ENCODE results near the gene DCST1.

Gene DCST1

DNA sequence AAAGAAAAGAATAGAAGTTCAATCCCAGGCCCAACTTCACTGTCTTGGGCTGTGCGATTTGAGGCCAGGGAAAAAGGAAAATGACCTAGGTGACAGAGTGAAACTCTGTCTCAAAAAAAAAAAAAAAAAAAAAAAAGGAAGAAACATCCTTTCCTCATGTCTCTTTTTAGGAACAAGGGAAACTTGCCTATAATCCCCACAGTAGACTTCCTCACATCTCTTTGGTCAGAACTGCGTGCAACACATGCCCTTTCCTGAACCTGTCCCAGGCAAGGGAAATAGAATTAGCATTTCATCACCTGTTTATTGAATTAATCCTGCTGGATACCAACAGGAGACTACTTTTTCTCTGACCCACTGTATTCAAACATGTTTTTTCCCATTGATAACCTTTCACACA lies 2.3 kb downstream of the DCST1 start:
- Histone ChIP-seq H3K4me3 (ENCODE audit: low read length in 2 of 2) (no peak overlapping the region), H3K9ac (ENCODE audit: low read depth in 1 of 2, low read length in 2 of 2) (no peak overlapping the region), H3K36me3 (ENCODE audit: control insufficient read depth in 2 of 2, insufficient read depth in 2 of 2, low read length in 2 of 2) (no peaks in the 10 kb centered on the region), H3K27me3 (ENCODE audit: control insufficient read depth in 2 of 2, insufficient read depth in 2 of 2, low read length in 2 of 2) (no peaks in the 10 kb centered on the region), H3K27ac (ENCODE audit: low read depth in 2 of 2, low read length in 2 of 2) (no peak overlapping the region), H3K4me1 (ENCODE audit: control insufficient read depth in 2 of 2, insufficient read depth in 2 of 2, low read length in 2 of 2) (peaks cover 18 to 26% of the 10 kb centered on the region in 2 donors), H3K9me3 (ENCODE audit: control insufficient read depth in 2 of 2, low read length in 2 of 2) (no peaks in the 10 kb centered on the region)

DNA sequence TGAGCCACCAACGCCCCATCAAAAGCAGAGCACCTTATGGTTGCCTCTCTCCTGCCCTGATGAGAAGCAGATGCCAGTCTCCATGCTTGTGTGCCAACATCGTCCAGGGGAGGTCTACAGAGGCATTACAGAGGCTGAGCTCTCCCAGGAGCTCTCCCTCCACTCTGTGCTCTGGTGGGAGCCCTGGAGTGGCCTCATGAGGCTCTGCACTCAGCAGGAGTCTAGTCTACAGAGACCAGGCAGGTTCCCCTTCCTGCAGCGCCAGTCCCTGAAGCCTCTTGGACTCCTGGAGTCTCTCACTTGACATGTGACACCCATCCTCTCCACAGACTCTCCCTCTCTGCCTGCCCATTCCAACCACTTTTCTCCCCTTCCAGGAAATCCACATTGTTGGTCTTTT lies 3.4 kb downstream of the DCST1 start:
- H3K9ac ChIP-seq (ENCODE audit: low read depth in 1 of 2, low read length in 2 of 2) = no peak overlapping the region
- no peak overlapping the region for H3K27ac ChIP-seq (ENCODE audit: low read depth in 2 of 2, low read length in 2 of 2)
- H3K36me3 ChIP-seq (ENCODE audit: control insufficient read depth in 2 of 2, insufficient read depth in 2 of 2, low read length in 2 of 2) = no peaks in the 10 kb centered on the region
- H3K4me1 ChIP-seq (ENCODE audit: control insufficient read depth in 2 of 2, insufficient read depth in 2 of 2, low read length in 2 of 2) = peaks cover 18 to 26% of the 10 kb centered on the region in 2 donors
- no peak overlapping the region for H3K4me3 ChIP-seq (ENCODE audit: low read length in 2 of 2)
- H3K27me3 ChIP-seq (ENCODE audit: control insufficient read depth in 2 of 2, insufficient read depth in 2 of 2, low read length in 2 of 2) = no peaks in the 10 kb centered on the region
- H3K9me3 ChIP-seq (ENCODE audit: control insufficient read depth in 2 of 2, low read length in 2 of 2) = no peaks in the 10 kb centered on the region

DNA sequence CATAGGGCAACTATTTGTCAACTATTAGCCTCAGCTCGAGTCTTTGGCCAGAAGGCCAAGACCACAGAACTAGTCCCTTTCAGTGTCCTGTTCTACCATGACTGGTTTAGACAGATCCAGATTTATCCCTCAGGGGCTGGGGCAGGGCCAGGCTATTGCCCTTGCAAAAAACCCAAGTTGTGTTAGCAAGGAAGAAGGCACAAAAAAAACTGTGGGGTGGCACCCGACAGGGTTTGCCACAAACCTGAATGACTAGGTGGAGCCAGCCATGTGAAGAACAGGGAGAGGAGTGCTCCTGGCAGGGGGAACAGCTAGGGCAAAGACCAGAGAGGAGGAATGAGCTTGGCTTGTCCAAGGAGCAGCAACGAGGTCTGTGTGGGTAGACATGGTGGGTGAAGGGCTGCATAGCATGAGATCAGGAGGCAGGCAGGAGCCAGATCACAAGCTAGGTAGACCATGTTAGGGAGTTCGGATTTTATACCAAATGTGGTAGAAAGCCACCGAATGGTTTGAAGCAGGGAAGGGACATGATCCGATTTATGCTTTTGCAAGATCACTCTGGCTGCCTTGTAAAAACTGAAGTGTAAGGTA lies 4.3 kb downstream of the DCST1 start:
- no peaks in the 10 kb centered on the region for H3K36me3 ChIP-seq (ENCODE audit: control insufficient read depth in 2 of 2, insufficient read depth in 2 of 2, low read length in 2 of 2)
- peaks cover 21 to 33% of the 10 kb centered on the region in 2 donors for H3K4me1 ChIP-seq (ENCODE audit: control insufficient read depth in 2 of 2, insufficient read depth in 2 of 2, low read length in 2 of 2)
- peak overlapping the region in 1 of 2 donors; percentile 37 for H3K4me3 ChIP-seq (ENCODE audit: low read length in 2 of 2)
- H3K9me3 ChIP-seq (ENCODE audit: control insufficient read depth in 2 of 2, low read length in 2 of 2) = no peaks in the 10 kb centered on the region
- H3K9ac ChIP-seq (ENCODE audit: low read depth in 1 of 2, low read length in 2 of 2) = peak overlapping the region in 1 of 2 donors; percentile 61
- no peaks in the 10 kb centered on the region for H3K27me3 ChIP-seq (ENCODE audit: control insufficient read depth in 2 of 2, insufficient read depth in 2 of 2, low read length in 2 of 2)
- peak overlapping the region; percentile 85 to 92 for H3K27ac ChIP-seq (ENCODE audit: low read depth in 2 of 2, low read length in 2 of 2)

DNA sequence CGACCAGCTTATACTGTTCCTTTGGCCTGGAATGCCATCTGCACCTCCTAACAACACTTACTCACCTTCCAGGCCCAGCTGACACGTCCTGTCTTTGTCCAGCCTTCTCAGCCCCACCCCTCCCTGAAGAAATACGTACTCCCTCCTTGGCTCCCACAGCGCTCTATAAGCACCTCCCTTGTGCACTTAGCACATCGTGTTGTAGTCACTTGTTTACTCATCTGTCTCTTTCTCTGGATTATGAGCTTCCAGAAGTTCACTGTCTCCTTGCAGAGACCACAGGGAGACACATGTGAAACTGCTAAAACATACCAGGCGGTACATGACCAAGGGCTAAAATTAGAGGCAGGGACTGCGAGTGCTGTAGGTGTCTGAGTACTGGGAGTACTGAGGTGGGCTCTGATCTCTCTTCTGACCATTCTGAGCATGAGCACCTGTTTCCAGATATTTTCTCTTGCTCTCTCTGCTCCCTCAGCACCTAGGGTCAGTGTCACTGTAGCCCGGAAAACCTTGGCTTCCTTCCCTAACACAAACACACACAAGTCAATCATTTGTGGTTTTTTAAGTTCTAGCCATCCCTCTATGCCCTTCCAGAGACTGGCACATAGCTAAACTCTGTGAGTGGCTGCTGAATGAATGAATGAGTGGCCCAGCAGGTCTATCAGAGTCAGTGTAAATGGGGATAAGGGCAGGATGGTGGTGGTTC lies 5.1 kb downstream of the DCST1 start:
- Histone ChIP-seq H3K9ac (ENCODE audit: low read depth in 1 of 2, low read length in 2 of 2) (peak overlapping the region; percentile 64 to 67), H3K4me3 (ENCODE audit: low read length in 2 of 2) (peak overlapping the region in 1 of 2 donors; percentile 26), H3K27ac (ENCODE audit: low read depth in 2 of 2, low read length in 2 of 2) (peak overlapping the region; percentile 85 to 92), H3K36me3 (ENCODE audit: control insufficient read depth in 2 of 2, insufficient read depth in 2 of 2, low read length in 2 of 2) (no peaks in the 10 kb centered on the region), H3K27me3 (ENCODE audit: control insufficient read depth in 2 of 2, insufficient read depth in 2 of 2, low read length in 2 of 2) (no peaks in the 10 kb centered on the region), H3K4me1 (ENCODE audit: control insufficient read depth in 2 of 2, insufficient read depth in 2 of 2, low read length in 2 of 2) (peaks cover 27 to 40% of the 10 kb centered on the region in 2 donors), H3K9me3 (ENCODE audit: control insufficient read depth in 2 of 2, low read length in 2 of 2) (no peaks in the 10 kb centered on the region)

DNA sequence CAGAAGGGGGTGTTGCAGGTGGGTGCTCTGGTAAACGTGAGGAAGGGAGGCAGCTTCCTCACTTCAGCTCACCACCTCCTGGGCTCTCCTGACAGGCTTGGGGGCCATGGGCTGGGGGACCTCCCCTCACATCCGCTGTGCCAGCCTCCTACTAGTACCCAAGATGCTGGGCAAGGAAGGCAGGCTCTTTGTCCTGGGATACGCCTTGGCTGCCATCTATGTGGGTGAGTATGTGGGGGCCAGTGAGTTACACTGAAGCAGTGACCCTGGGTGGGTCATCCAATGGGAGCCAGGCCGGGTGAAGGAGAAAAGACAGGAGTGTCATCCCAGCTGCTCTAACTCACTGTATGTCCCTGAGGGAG lies 5.7 kb downstream of the DCST1 start:
- Histone ChIP-seq H3K36me3 (ENCODE audit: control insufficient read depth in 2 of 2, insufficient read depth in 2 of 2, low read length in 2 of 2) (no peaks in the 10 kb centered on the region), H3K4me1 (ENCODE audit: control insufficient read depth in 2 of 2, insufficient read depth in 2 of 2, low read length in 2 of 2) (peaks cover 33 to 45% of the 10 kb centered on the region in 2 donors), H3K9me3 (ENCODE audit: control insufficient read depth in 2 of 2, low read length in 2 of 2) (no peaks in the 10 kb centered on the region), H3K4me3 (ENCODE audit: low read length in 2 of 2) (no peak overlapping the region), H3K27ac (ENCODE audit: low read depth in 2 of 2, low read length in 2 of 2) (peak overlapping the region; percentile 85 to 92), H3K27me3 (ENCODE audit: control insufficient read depth in 2 of 2, insufficient read depth in 2 of 2, low read length in 2 of 2) (no peaks in the 10 kb centered on the region), H3K9ac (ENCODE audit: low read depth in 1 of 2, low read length in 2 of 2) (peak overlapping the region; percentile 64 to 67)

DNA sequence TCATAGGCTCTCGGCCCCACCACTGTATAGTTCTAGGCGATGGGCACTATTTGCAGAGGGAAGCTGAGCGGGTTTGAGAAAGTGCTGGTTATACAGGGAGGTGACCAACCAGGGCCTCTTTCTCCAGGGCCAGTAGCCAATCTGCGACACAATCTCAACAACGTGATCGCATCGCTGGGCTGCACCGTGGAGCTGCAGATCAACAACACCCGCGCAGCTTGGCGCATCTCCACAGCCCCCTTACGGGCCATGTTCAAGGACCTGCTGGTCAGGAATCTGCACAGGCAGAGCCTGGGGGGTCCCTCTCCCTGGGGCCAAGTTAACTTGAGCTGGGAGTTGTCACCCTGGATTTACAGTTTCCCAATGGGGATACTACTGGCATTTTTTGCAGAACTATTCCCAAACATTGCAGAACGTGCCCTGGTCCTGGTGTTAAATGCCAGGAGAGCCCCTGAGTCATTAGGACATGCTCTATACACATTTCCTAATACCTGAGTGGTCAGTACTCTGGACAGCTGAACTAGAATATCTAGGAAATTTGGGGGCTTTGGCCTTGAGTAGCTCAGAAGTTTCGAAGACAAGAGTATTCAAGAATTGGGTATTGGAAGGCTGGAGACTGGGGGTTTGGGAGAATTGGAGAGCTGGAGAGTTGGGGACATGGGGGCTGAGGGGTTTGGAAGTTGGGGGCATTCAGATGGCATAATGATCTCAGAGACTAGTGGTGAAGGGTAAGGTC lies 6.9 kb downstream of the DCST1 start:
- H3K36me3 ChIP-seq (ENCODE audit: control insufficient read depth in 2 of 2, insufficient read depth in 2 of 2, low read length in 2 of 2) = no peaks in the 10 kb centered on the region
- H3K27me3 ChIP-seq (ENCODE audit: control insufficient read depth in 2 of 2, insufficient read depth in 2 of 2, low read length in 2 of 2) = no peaks in the 10 kb centered on the region
- H3K27ac ChIP-seq (ENCODE audit: low read depth in 2 of 2, low read length in 2 of 2) = no peak overlapping the region
- H3K9me3 ChIP-seq (ENCODE audit: control insufficient read depth in 2 of 2, low read length in 2 of 2) = no peaks in the 10 kb centered on the region
- no peak overlapping the region for H3K9ac ChIP-seq (ENCODE audit: low read depth in 1 of 2, low read length in 2 of 2)
- peaks cover 44 to 57% of the 10 kb centered on the region in 2 donors for H3K4me1 ChIP-seq (ENCODE audit: control insufficient read depth in 2 of 2, insufficient read depth in 2 of 2, low read length in 2 of 2)
- H3K4me3 ChIP-seq (ENCODE audit: low read length in 2 of 2) = no peak overlapping the region

DNA sequence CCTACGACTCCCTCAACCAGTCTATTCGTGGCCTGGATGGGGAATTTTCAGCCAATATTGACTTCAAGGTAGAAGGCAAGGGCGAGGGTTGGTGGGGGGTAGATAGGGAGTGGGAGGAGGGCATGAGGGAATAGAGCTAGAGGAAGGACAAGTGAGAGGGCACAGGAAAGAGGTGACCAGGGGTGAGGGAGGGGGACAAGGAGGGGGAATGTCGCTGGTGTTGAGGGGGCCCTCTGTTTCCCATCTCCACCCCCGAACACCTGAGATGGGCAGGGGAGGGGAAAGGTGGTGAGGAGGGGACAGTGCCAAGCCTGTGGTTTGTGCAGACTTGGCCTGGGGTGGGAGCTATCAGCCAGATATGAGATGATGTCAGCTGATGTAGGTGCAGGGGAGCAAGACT lies 9.2 kb downstream of the DCST1 start:
- Histone ChIP-seq H3K9ac (ENCODE audit: low read depth in 1 of 2, low read length in 2 of 2) (peak overlapping the region; percentile 48 to 74), H3K9me3 (ENCODE audit: control insufficient read depth in 2 of 2, low read length in 2 of 2) (no peaks in the 10 kb centered on the region), H3K4me3 (ENCODE audit: low read length in 2 of 2) (peak overlapping the region in 1 of 2 donors; percentile 36), H3K4me1 (ENCODE audit: control insufficient read depth in 2 of 2, insufficient read depth in 2 of 2, low read length in 2 of 2) (peaks cover 43 to 49% of the 10 kb centered on the region in 2 donors), H3K36me3 (ENCODE audit: control insufficient read depth in 2 of 2, insufficient read depth in 2 of 2, low read length in 2 of 2) (no peaks in the 10 kb centered on the region), H3K27me3 (ENCODE audit: control insufficient read depth in 2 of 2, insufficient read depth in 2 of 2, low read length in 2 of 2) (no peaks in the 10 kb centered on the region), H3K27ac (ENCODE audit: low read depth in 2 of 2, low read length in 2 of 2) (peak overlapping the region; percentile 90 to 97)

DNA sequence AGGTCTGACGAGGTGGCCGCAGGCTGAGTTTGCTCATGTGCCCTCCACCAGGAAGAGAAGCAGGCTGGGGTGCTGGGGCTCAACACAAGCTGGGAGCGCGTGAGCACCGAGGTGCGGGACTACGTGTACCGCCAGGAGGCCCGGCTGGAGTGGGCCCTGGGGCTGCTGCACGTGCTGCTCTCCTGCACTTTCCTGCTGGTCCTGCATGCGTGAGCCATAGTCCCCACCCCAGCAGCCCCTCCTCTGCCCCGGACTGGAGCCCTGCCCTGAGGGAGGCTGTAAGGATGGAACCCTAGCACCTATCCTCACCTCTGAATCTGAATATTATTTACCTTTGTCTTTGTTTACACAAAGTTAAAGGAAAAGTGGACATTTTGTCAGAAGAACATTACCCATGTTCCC lies 9.7 kb downstream of the DCST1 start:
- Histone ChIP-seq H3K27me3 (ENCODE audit: control insufficient read depth in 2 of 2, insufficient read depth in 2 of 2, low read length in 2 of 2) (no peaks in the 10 kb centered on the region), H3K4me1 (ENCODE audit: control insufficient read depth in 2 of 2, insufficient read depth in 2 of 2, low read length in 2 of 2) (peaks cover 38 to 44% of the 10 kb centered on the region in 2 donors), H3K9me3 (ENCODE audit: control insufficient read depth in 2 of 2, low read length in 2 of 2) (no peaks in the 10 kb centered on the region), H3K36me3 (ENCODE audit: control insufficient read depth in 2 of 2, insufficient read depth in 2 of 2, low read length in 2 of 2) (no peaks in the 10 kb centered on the region), H3K4me3 (ENCODE audit: low read length in 2 of 2) (peak overlapping the region; percentile 33 to 36), H3K9ac (ENCODE audit: low read depth in 1 of 2, low read length in 2 of 2) (peak overlapping the region; percentile 48 to 74), H3K27ac (ENCODE audit: low read depth in 2 of 2, low read length in 2 of 2) (peak overlapping the region; percentile 90 to 97)

DNA sequence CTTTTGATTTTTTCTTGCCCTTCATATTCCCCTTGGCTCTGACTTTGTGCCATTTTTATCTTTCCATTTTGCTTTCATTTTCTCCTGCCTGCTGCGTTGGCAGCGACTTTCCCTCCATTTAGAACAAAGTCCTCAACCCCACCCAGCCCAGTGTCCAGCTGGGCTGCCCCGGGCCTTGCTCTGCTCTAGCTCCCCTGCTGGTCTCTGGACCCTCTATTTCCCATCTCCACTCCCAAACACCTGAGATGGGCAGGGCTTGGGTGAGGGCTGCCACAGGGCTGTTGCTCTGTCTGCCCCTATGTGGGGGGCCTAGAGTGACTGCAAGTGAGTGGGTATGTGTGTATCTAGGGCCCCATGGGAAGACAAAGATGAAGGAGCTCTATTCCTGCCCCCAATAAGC lies 10.2 kb downstream of the DCST1 start:
- peak overlapping the region; percentile 90 to 97 for H3K27ac ChIP-seq (ENCODE audit: low read depth in 2 of 2, low read length in 2 of 2)

DNA sequence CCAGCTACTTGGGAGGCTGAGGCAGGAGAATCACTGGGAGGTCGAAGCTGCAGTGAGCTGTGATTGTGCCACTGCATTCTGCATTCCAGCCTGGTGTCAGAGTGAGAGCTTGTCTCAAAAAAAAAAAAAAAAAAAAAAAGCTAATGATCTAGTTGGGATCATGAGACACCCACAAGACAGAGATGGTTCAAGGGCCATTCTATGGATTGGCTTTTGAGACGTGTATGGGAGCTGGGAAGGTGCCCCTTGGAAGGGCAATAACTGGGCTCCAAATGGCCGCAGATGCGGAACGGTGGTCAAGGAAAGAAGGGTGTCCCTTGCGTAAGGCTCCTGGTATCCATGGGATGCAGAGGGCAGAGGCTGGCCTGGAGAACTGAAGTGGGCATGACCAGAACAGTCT lies 10.7 kb downstream of the DCST1 start:
- Histone ChIP-seq H3K4me3 (ENCODE audit: low read length in 2 of 2) (no peak overlapping the region), H3K9ac (ENCODE audit: low read depth in 1 of 2, low read length in 2 of 2) (peak overlapping the region; percentile 52 to 74), H3K4me1 (ENCODE audit: control insufficient read depth in 2 of 2, insufficient read depth in 2 of 2, low read length in 2 of 2) (peaks cover 35 to 41% of the 10 kb centered on the region in 2 donors), H3K36me3 (ENCODE audit: control insufficient read depth in 2 of 2, insufficient read depth in 2 of 2, low read length in 2 of 2) (no peaks in the 10 kb centered on the region), H3K9me3 (ENCODE audit: control insufficient read depth in 2 of 2, low read length in 2 of 2) (no peaks in the 10 kb centered on the region), H3K27me3 (ENCODE audit: control insufficient read depth in 2 of 2, insufficient read depth in 2 of 2, low read length in 2 of 2) (no peaks in the 10 kb centered on the region), H3K27ac (ENCODE audit: low read depth in 2 of 2, low read length in 2 of 2) (peak overlapping the region; percentile 90 to 97)

More for the DNA sequence above, 10.2 kb downstream of the DCST1 start:
- H3K27me3 ChIP-seq (ENCODE audit: control insufficient read depth in 2 of 2, insufficient read depth in 2 of 2, low read length in 2 of 2) = no peaks in the 10 kb centered on the region
- H3K4me1 ChIP-seq (ENCODE audit: control insufficient read depth in 2 of 2, insufficient read depth in 2 of 2, low read length in 2 of 2) = peaks cover 36 to 41% of the 10 kb centered on the region in 2 donors
- H3K9me3 ChIP-seq (ENCODE audit: control insufficient read depth in 2 of 2, low read length in 2 of 2) = no peaks in the 10 kb centered on the region
- H3K9ac ChIP-seq (ENCODE audit: low read depth in 1 of 2, low read length in 2 of 2) = peak overlapping the region; percentile 52 to 74
- peak overlapping the region; percentile 33 to 36 for H3K4me3 ChIP-seq (ENCODE audit: low read length in 2 of 2)
- no peaks in the 10 kb centered on the region for H3K36me3 ChIP-seq (ENCODE audit: control insufficient read depth in 2 of 2, insufficient read depth in 2 of 2, low read length in 2 of 2)

All from mucosa of rectum (tissue), 2 donors.